ENCODE data around the gene C6orf15.

C6orf15 gene
- 0 reads per million in 18 experiments for total RNA-seq

GRCh38 chr6:31112478-31112877 lies at the start of gene C6orf15:
Gene C6orf15 (minus strand): TSS chr6:31112575. CDS start chr6:31112555, 20 bp downstream.
- DNase-seq, result no peak

- DNase-seq, result no peak
Measured at GRCh38 chr6:31161216-31162126, 49.1 kb upstream of the C6orf15 start.

GRCh38 chr6:31158863-31159855 lies 46.8 kb upstream of the C6orf15 start:
- peak in 1 of 2 donors; percentile 3 for DNase-seq

- peak; percentile 99 for DNase-seq
Measured at GRCh38 chr6:31158140-31158862, 45.9 kb upstream of the C6orf15 start, which contains the start of gene TCF19. Gene TCF19 (plus strand): TSS chr6:31158589. CDS start chr6:31159470, 881 bp downstream.

GRCh38 chr6:31157513-31158139 lies 45.3 kb upstream of the C6orf15 start, which contains the start of gene CCHCR1:
Gene CCHCR1 (minus strand): TSS chr6:31157802. CDS start chr6:31157600, 202 bp downstream.
- no peak for DNase-seq

- DNase-seq, result no peak
Measured at GRCh38 chr6:31156641-31157040, 44.3 kb upstream of the C6orf15 start.

- DNase-seq, result no peak
Measured at GRCh38 chr6:31154436-31154835, 42.1 kb upstream of the C6orf15 start.

GRCh38 chr6:31152781-31153180 lies 40.4 kb upstream of the C6orf15 start:
- no peak for DNase-seq

- no peak for DNase-seq
Measured at GRCh38 chr6:31149827-31150447, 37.6 kb upstream of the C6orf15 start.

- no peak for DNase-seq
Measured at GRCh38 chr6:31145386-31145785, 33.0 kb upstream of the C6orf15 start.

GRCh38 chr6:31144970-31145340 lies 32.6 kb upstream of the C6orf15 start:
- DNase-seq, result no peak

- no peak for DNase-seq
Measured at GRCh38 chr6:31144296-31144969, 32.1 kb upstream of the C6orf15 start.

- no peak for DNase-seq
Measured at GRCh38 chr6:31143148-31143547, 30.8 kb upstream of the C6orf15 start.

GRCh38 chr6:31142361-31142761 lies 30.0 kb upstream of the C6orf15 start:
- DNase-seq, result no peak

- DNase-seq, result no peak
Measured at GRCh38 chr6:31140643-31141042, 28.3 kb upstream of the C6orf15 start.

GRCh38 chr6:31139599-31139998 lies 27.2 kb upstream of the C6orf15 start:
- no peak for DNase-seq

- no peak for DNase-seq
Measured at GRCh38 chr6:31138982-31139381, 26.6 kb upstream of the C6orf15 start, which contains the start of gene PSORS1C2. Gene PSORS1C2 (minus strand): TSS chr6:31139066. CDS start chr6:31139026, 40 bp downstream.

GRCh38 chr6:31135710-31136109 lies 23.3 kb upstream of the C6orf15 start:
- no peak for DNase-seq

- DNase-seq, result no peak
Measured at GRCh38 chr6:31132806-31133205, 20.4 kb upstream of the C6orf15 start.

- DNase-seq, result no peak
Measured at GRCh38 chr6:31131595-31131994, 19.2 kb upstream of the C6orf15 start.
